Panc1 (cell line): Measurements from ENCODE around the gene PPOX.

Experiments
- CTCF ChIP-seq: fragments of 450-650 bp; IDR thresholded peaks from 2 replicates; pipeline ENCODE4 v1.5.1; 2017; ENCODE audit warnings: mild to moderate bottlenecking
- POLR2AphosphoS5 ChIP-seq: IDR thresholded peaks from 2 replicates; pipeline ENCODE4 v1.6.1; 2012; ENCODE audit warnings: mild to moderate bottlenecking, low read depth, low read length, moderate library complexity

GRCh38 chr1:161179698-161180097, 13.5 kb downstream of the PPOX start:
- TF ChIP-seq CTCF (no peak), POLR2AphosphoS5 (no peak)
